Peyer's patch (tissue), 4 donors: ENCODE results near the gene SH3BGRL3.

Experiments used
- POLR2A ChIP-seq, 2 donors: fragments of 450-650 bp; IDR thresholded peaks; one replicate each; pipeline ENCODE4 v1.5.1; 2017; ENCODE audit warnings: antibody characterized with exemption in 2 of 2, mild to moderate bottlenecking in 2 of 2, moderate library complexity in 2 of 2
- TF ChIP-seq, protein P1 (sequence below), 6 experiments: fragments of 450-650 bp in 4 of 6; fragments of 200-600 bp in 2 of 6; sonication (generic) in 1 of 6; IDR thresholded peaks; one replicate each; pipeline ENCODE4 v1.5.1; 2017 to 2019; ENCODE audit warnings: antibody characterized with exemption in 6 of 6, mild to moderate bottlenecking in 3 of 6, moderate library complexity in 1 of 6

DNA sequence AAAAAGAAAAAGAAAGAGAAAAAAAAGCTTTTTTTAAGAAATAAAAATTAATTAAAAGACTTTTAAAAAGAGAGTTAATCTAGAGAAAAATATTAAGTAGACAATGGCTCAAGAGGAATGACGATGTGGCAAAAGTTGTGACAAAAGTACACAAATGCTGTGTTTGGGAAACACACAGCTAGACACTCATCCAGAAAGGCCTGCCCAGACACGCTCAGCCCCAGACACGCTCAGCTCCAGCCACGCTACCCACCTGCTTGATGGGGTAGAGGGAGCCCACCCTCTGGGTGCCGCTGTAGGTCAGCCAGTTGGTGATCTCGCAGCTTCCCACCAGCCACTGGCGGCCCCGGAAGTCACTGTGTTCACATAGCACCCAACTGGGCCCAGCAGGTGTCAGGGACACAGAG, 48.1 kb downstream of the SH3BGRL3 start:
- TF ChIP-seq, protein P1, sequence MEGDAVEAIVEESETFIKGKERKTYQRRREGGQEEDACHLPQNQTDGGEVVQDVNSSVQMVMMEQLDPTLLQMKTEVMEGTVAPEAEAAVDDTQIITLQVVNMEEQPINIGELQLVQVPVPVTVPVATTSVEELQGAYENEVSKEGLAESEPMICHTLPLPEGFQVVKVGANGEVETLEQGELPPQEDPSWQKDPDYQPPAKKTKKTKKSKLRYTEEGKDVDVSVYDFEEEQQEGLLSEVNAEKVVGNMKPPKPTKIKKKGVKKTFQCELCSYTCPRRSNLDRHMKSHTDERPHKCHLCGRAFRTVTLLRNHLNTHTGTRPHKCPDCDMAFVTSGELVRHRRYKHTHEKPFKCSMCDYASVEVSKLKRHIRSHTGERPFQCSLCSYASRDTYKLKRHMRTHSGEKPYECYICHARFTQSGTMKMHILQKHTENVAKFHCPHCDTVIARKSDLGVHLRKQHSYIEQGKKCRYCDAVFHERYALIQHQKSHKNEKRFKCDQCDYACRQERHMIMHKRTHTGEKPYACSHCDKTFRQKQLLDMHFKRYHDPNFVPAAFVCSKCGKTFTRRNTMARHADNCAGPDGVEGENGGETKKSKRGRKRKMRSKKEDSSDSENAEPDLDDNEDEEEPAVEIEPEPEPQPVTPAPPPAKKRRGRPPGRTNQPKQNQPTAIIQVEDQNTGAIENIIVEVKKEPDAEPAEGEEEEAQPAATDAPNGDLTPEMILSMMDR (IDR thresholded peaks at IDR 0.05) = no peak
- TF ChIP-seq POLR2A (IDR thresholded peaks at IDR 0.05) = no peak
